Measurements from ENCODE around the gene LDLR.

LDLR gene

GRCh38 chr19:11125994-11126685 is 36.9 kb downstream of the LDLR start:
- DNase-seq (ENCODE audit: low spot score) = peak; percentile 71
- TF ChIP-seq CTCF (IDR thresholded peaks at IDR 0.05; ENCODE audit: extremely low read depth, insufficient read depth, missing control alignments) = peak; percentile 83
- in situ Hi-C loops (cut with MboI; ENCODE audit: low pct_unique_long_range_greater_than_20kb, low sequenced_read_pairs, unreplicated experiment) = loop anchor here (10.0 kb wide), 1 partner anchor 91 kb away; no protein-coding TSS in a partner anchor

- in situ Hi-C loops (cut with MboI; ENCODE audit: low pct_unique_long_range_greater_than_20kb, low sequenced_read_pairs, unreplicated experiment) = loop anchor here (10.0 kb wide), 1 partner anchor 93 kb away; no protein-coding TSS in a partner anchor
- no peak for TF ChIP-seq CTCF (IDR thresholded peaks at IDR 0.05; ENCODE audit: extremely low read depth, insufficient read depth, missing control alignments)
- DNase-seq (ENCODE audit: low spot score) = no peak
These were observed 38.6 kb downstream of the LDLR start for GRCh38 chr19:11127905-11128304.

- peak; percentile 77 for TF ChIP-seq CTCF (IDR thresholded peaks at IDR 0.05; ENCODE audit: extremely low read depth, insufficient read depth, missing control alignments)
- in situ Hi-C loops (cut with MboI; ENCODE audit: low pct_unique_long_range_greater_than_20kb, low sequenced_read_pairs, unreplicated experiment) = no loop called here
- peak; percentile 80 for DNase-seq (ENCODE audit: low spot score)
These were observed 41.7 kb downstream of the LDLR start for GRCh38 chr19:11130824-11131455.

GRCh38 chr19:11131471-11131870 is 42.2 kb downstream of the LDLR start:
- in situ Hi-C loops (cut with MboI; ENCODE audit: low pct_unique_long_range_greater_than_20kb, low sequenced_read_pairs, unreplicated experiment) = no loop called here
- TF ChIP-seq CTCF (IDR thresholded peaks at IDR 0.05; ENCODE audit: extremely low read depth, insufficient read depth, missing control alignments) = no peak
- DNase-seq (ENCODE audit: low spot score) = no peak

GRCh38 chr19:11136400-11137101 is 47.3 kb downstream of the LDLR start:
- no peak for TF ChIP-seq CTCF (IDR thresholded peaks at IDR 0.05; ENCODE audit: extremely low read depth, insufficient read depth, missing control alignments)
- DNase-seq (ENCODE audit: low spot score) = no peak
- in situ Hi-C loops (cut with MboI; ENCODE audit: low pct_unique_long_range_greater_than_20kb, low sequenced_read_pairs, unreplicated experiment) = no loop called here

GRCh38 chr19:11137542-11138384 is 48.5 kb downstream of the LDLR start:
- in situ Hi-C loops (cut with MboI; ENCODE audit: low pct_unique_long_range_greater_than_20kb, low sequenced_read_pairs, unreplicated experiment) = no loop called here
- TF ChIP-seq CTCF (IDR thresholded peaks at IDR 0.05; ENCODE audit: extremely low read depth, insufficient read depth, missing control alignments) = peak; percentile 78
- DNase-seq (ENCODE audit: low spot score) = peak; percentile 78

All from GM13977 (cell line).